Right lobe of liver (tissue), 6 donors: Measurements from ENCODE around the gene CCNI2. TPM values are rescaled to one million over a fixed set of nuclear protein-coding genes. Genes with fewer than 3 reads are reported as not detected.
"Not testable (repeated sequence)": the region's sequence is repeated elsewhere in the genome, so short reads cannot be mapped to it uniquely, and the experiment has no call there.

Source experiments
- ATAC-seq, 4 donors: fragments of 200-7000 bp; cut with Tn5 transposase; one replicate each; pipeline ENCODE4 v1.9.1; 2020; ENCODE audit warnings: mild to moderate bottlenecking in 4 of 4, moderate library complexity in 4 of 4
- DNase-seq, 3 donors: peaks; one replicate each; pipeline ENCODE4 v3.0.0-alpha.2; 2020
- H3K27ac ChIP-seq, 3 donors: fragments of 200-600 bp; one replicate each; pipeline ENCODE4 v1.8.0; 2022
- H3K27me3 ChIP-seq, 2 donors: fragments of 200-600 bp; one replicate each; pipeline ENCODE4 v1.8.0; 2022
- H3K36me3 ChIP-seq, 4 donors: fragments of 200-600 bp; sonication (generic) in 1 of 4; one replicate each; pipeline versions ENCODE4 v1.5.1 to v1.8.0; 2017 to 2022; ENCODE audit warnings: control low read depth in 1 of 4
- H3K4me1 ChIP-seq, 4 donors: fragments of 200-600 bp; sonication (generic) in 1 of 4; one replicate each; pipeline versions ENCODE4 v1.5.1 to v1.8.0; 2017 to 2022; ENCODE audit warnings: control low read depth in 1 of 4
- H3K4me3 ChIP-seq, 3 donors: fragments of 200-600 bp; one replicate each; pipeline ENCODE4 v1.8.0; 2022
- H3K9me3 ChIP-seq, 4 donors: fragments of 200-600 bp; sonication (generic) in 1 of 4; one replicate each; pipeline versions ENCODE4 v1.5.1 to v1.8.0; 2017 to 2022; ENCODE audit warnings: control low read depth in 1 of 4
- CTCF ChIP-seq, 4 donors: fragments of 200-600 bp in 3 of 4; fragments of 450-650 bp in 1 of 4; IDR thresholded peaks; one replicate each; pipeline versions ENCODE4 v1.5.1 to v1.8.0; 2016 to 2022; ENCODE audit warnings: antibody characterized with exemption in 4 of 4, mild to moderate bottlenecking in 2 of 4
- POLR2A ChIP-seq: fragments of 450-650 bp; IDR thresholded peaks from one replicate; pipeline ENCODE4 v1.6.1; 2017; ENCODE audit warnings: antibody characterized with exemption, mild to moderate bottlenecking
- WGBS: methylation state at CpG from one replicate; pipeline ENCODE4 v1.1.6; 2018; ENCODE audit warnings: low coverage, low lambda C conversion rate; ENCODE audit not compliant: insufficient coverage; ENCODE audit errors: missing lambda C conversion rate; 5-methylcytosine and 5-hydroxymethylcytosine counted together
- intact Hi-C, 2 donors: fragments of 100-400 bp; cut with DNase I; formaldehyde crosslinking; loops; one replicate each; pipeline versions ENCODE4 v1.11.2 to v1.14.1; 2022
- total RNA-seq, 6 experiments: library from RNA; depleted of rRNA in 2 of 6; stranded (reverse); fragments of >200 nt in 2 of 6; fragmentation: NEBNext Ultra II Directional in 3 of 6; extraction: Animal tissue kit (Norgen Biotek cat#: 25700) in 3 of 6; gene quantifications; one replicate each; pipeline versions ENCODE4 v1.1.0 to v1.2.4, GENCODE V29; 2016 to 2023
- donor health status: DM: no; HTN: yes; CAD: no.
- donor health status: DM: no; HTN: no; CAD: no.
- donor health status: DM: no; HTN: no; CAD: no.
- donor health status: DM: no; HTN: yes; CAD: no.
- donor health status: DM: no; HTN: yes; CAD: no.

Gene CCNI2
- total RNA-seq, 6 experiments from 2014 or later, result 0.11 TPM; not detected in 5

- no peaks in the 10 kb centered on the region for H3K36me3 ChIP-seq
- 84% methylated on average over 2 of the region's 2 CpGs for WGBS
- H3K4me1 ChIP-seq, result no peaks in the 10 kb centered on the region
- TF ChIP-seq CTCF (IDR thresholded peaks at IDR 0.05), result no peak
- TF ChIP-seq POLR2A, result no peak
- no peak overlapping the region for H3K27ac ChIP-seq
- no peaks in the 10 kb centered on the region for H3K27me3 ChIP-seq
- intact Hi-C loops, result no loop called here
- ATAC-seq (no peak), DNase-seq (no peak)
- H3K9me3 ChIP-seq, result no peaks in the 10 kb centered on the region
- H3K4me3 ChIP-seq, result no peak overlapping the region
Observed at GRCh38 chr5:132799392-132799791, 52.2 kb downstream of the CCNI2 start.

GRCh38 chr5:132800545-132800944 is 53.3 kb downstream of the CCNI2 start:
- no peaks in the 10 kb centered on the region for H3K27me3 ChIP-seq
- intact Hi-C loops, result no loop called here
- TF ChIP-seq POLR2A (no peak), CTCF (IDR thresholded peaks at IDR 0.05) (no peak)
- no peak for DNase-seq
- WGBS, result 82% methylated on average over 2 of the region's 2 CpGs
- no peaks in the 10 kb centered on the region for H3K9me3 ChIP-seq
- ATAC-seq, result no peak
- no peak overlapping the region for H3K27ac ChIP-seq
- no peak overlapping the region for H3K4me3 ChIP-seq
- no peaks in the 10 kb centered on the region for H3K36me3 ChIP-seq
- no peaks in the 10 kb centered on the region for H3K4me1 ChIP-seq

GRCh38 chr5:132802044-132802684 is 54.9 kb downstream of the CCNI2 start:
- Histone ChIP-seq H3K9me3 (no peaks in the 10 kb centered on the region), H3K27ac (no peak overlapping the region), H3K4me3 (no peak overlapping the region), H3K36me3 (no peaks in the 10 kb centered on the region), H3K27me3 (no peaks in the 10 kb centered on the region), H3K4me1 (peaks cover 0 to 9% (median 0%) of the 10 kb centered on the region in 4 donors)
- intact Hi-C loops, result no loop called here
- TF ChIP-seq CTCF (IDR thresholded peaks at IDR 0.05) (no peak), POLR2A (no peak)
- 97% methylated on average over 4 of the region's 5 CpGs for WGBS
- ATAC-seq (no peak), DNase-seq (no peak)

- H3K36me3 ChIP-seq, H3K9me3 ChIP-seq, intact Hi-C loops, DNase-seq, H3K4me3 ChIP-seq, H3K27me3 ChIP-seq, ATAC-seq, H3K27ac ChIP-seq: not testable (repeated sequence)
- 95% methylated on average over 5 of the region's 5 CpGs for WGBS
- H3K4me1 ChIP-seq, result peaks cover 0 to 14% (median 0%) of the 10 kb centered on the region in 4 donors
Observed at GRCh38 chr5:132802685-132803066, 55.5 kb downstream of the CCNI2 start.

Other genes with a start within 250 kb of the CCNI2 start
- gene IL5, start 203.9 kb upstream of the CCNI2 start, total RNA-seq, result not detected
- gene RAD50, start 190.4 kb upstream of the CCNI2 start, total RNA-seq, result 10 to 100 TPM; 14.1 to 27.7 (median 17.9) TPM
- gene IL13, start 89.3 kb upstream of the CCNI2 start, total RNA-seq, result under 1 TPM in 1 of 6 experiments, not detected in 5; 0.26 TPM
- not detected for gene IL4, start 73.4 kb upstream of the CCNI2 start, total RNA-seq
- gene KIF3A, start 9.9 kb upstream of the CCNI2 start, total RNA-seq, result 1 to 10 TPM; 1.3 to 4.2 (median 2.1) TPM
- gene SEPTIN8, start 29.8 kb downstream of the CCNI2 start, total RNA-seq, result 10 to 100 TPM in 5 of 6 experiments, 1 to 10 TPM in 1; 8.0 to 15.9 (median 13.3) TPM
- gene SOWAHA, start 65.9 kb downstream of the CCNI2 start, total RNA-seq, result 1 to 10 TPM in 5 of 6 experiments, under 1 TPM in 1; 0.95 to 4.7 (median 1.4) TPM
- gene SHROOM1, start 83.2 kb downstream of the CCNI2 start, total RNA-seq, result 10 to 100 TPM; 29.5 to 96.1 (median 77.4) TPM
- under 1 TPM; 0.20 to 0.71 (median 0.48) TPM for gene GDF9, start 119.0 kb downstream of the CCNI2 start, total RNA-seq
- 100 to 1,000 TPM; 488 to 702 (median 628) TPM for gene UQCRQ, start 119.2 kb downstream of the CCNI2 start, total RNA-seq
- gene LEAP2, start 126.2 kb downstream of the CCNI2 start, total RNA-seq, result 100 to 1,000 TPM; 120 to 439 (median 214) TPM
- 10 to 100 TPM; 16.4 to 26.8 (median 20.2) TPM for gene AFF4, start 216.2 kb downstream of the CCNI2 start, total RNA-seq